ENCODE data around the gene TXNDC12.

DNA sequence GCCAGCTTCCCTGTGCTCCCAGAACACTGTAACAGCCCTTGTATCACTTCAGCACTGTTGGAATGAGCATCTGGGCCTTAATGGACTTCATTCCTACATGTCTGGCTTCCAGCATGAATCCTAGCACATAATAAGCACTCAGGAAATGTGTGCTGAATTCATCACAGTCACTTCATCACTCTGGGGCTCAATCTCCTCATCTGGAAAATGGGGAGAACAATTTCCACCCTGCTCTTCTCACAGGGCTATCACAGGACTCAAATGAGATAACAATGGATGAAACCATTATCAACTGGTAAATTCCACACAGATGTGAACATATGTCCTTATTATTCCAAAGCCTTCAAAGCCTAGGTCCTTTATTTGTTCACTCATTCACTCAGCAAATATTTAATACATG is 76.9 kb downstream of the TXNDC12 start:
- TF ChIP-seq EZH2 (IDR thresholded peaks at IDR 0.05; ENCODE audit: borderline replicate concordance, insufficient read depth, low read length, poor library complexity, severe bottlenecking) (no peak), TAF1 (IDR thresholded peaks at IDR 0.05; ENCODE audit: low read depth) (no peak), POLR2AphosphoS5 (IDR thresholded peaks at IDR 0.05) (no peak), EP300 (conservative IDR thresholded peaks at IDR 0.05; ENCODE audit: poor library complexity, severe bottlenecking) (no peak), REST (IDR thresholded peaks at IDR 0.05; ENCODE audit: borderline replicate concordance) (no peak), RAD21 (conservative IDR thresholded peaks at IDR 0.05) (no peak), SMC3 (conservative IDR thresholded peaks at IDR 0.05; ENCODE audit: poor library complexity) (no peak), MXI1 (conservative IDR thresholded peaks at IDR 0.05; ENCODE audit: poor library complexity, severe bottlenecking) (no peak)
- TF ChIP-seq, protein P1, sequence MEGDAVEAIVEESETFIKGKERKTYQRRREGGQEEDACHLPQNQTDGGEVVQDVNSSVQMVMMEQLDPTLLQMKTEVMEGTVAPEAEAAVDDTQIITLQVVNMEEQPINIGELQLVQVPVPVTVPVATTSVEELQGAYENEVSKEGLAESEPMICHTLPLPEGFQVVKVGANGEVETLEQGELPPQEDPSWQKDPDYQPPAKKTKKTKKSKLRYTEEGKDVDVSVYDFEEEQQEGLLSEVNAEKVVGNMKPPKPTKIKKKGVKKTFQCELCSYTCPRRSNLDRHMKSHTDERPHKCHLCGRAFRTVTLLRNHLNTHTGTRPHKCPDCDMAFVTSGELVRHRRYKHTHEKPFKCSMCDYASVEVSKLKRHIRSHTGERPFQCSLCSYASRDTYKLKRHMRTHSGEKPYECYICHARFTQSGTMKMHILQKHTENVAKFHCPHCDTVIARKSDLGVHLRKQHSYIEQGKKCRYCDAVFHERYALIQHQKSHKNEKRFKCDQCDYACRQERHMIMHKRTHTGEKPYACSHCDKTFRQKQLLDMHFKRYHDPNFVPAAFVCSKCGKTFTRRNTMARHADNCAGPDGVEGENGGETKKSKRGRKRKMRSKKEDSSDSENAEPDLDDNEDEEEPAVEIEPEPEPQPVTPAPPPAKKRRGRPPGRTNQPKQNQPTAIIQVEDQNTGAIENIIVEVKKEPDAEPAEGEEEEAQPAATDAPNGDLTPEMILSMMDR (IDR thresholded peaks at IDR 0.05; ENCODE audit: poor library complexity, severe bottlenecking): no peak

Measured in neural cell (in vitro differentiated cells).